HepG2 (cell line): ENCODE measurements around the gene ISCA2. TPM values are rescaled to one million over a fixed set of nuclear protein-coding genes. Genes with fewer than 3 reads are reported as not detected.
A peak's percentile ranks its signal among the peaks of the same experiment; 100 is the strongest.

Source experiments
- ATAC-seq: fragments of 200-7000 bp; cut with Tn5 transposase; 3 replicates; pipeline ENCODE4 v1.9.1; 2020; ENCODE audit warnings: mild to moderate bottlenecking, moderate library complexity
- BruUV-seq: library from RNA; stranded (reverse); fragments of 400-500 nt; replicated peaks from 2 replicates; lab custom pipeline; 2021; lab: Mats Ljungman, UMichigan
- CTCF ChIA-PET: fragments of 300-600 bp; formaldehyde crosslinking; extraction: SDS; loops from one replicate; lab custom pipeline; 2021; ENCODE audit warnings: low total read pairs, inconsistent platforms, low intra/inter-chr PET ratio; lab: Yijun Ruan, JAX
- POLR2A ChIA-PET: fragments of 350-600 bp; sonication (Branson Sonifier 250); formaldehyde crosslinking; loops from one replicate; lab custom pipeline; 2020; ENCODE audit warnings: antibody characterized with exemption, inconsistent platforms; lab: Yijun Ruan, JAX
- DNase-seq: peaks from one replicate; pipeline ENCODE4 v3.0.0-alpha.2; 2015; ENCODE audit warnings: low spot score
- FAIRE-seq: peaks from 3 replicates; lab custom pipeline; 2011; peaks lifted over from hg19 to GRCh38; lab: Jason Lieb, UNC
- H2AFZ ChIP-seq: one replicate; pipeline ENCODE4 v1.6.1; 2011; ENCODE audit warnings: low read length, inconsistent platforms
- H3K27ac ChIP-seq: fragments of 300-600 bp; 3 replicates; pipeline ENCODE4 v1.8.0; 2011; ENCODE audit warnings: mixed run types, mild to moderate bottlenecking, mixed read lengths, low read length, inconsistent platforms; ENCODE audit not compliant: insufficient read depth; ENCODE audit errors: extremely low read length
- H3K27me3 ChIP-seq, 2 experiments: fragments of 200-600 bp in 1 of 2; 2 replicates in 1 of 2; 3 replicates in 1 of 2; pipeline versions ENCODE4 v1.6.0 to v1.8.0; 2011; ENCODE audit warnings: low read length in 2 of 2, mild to moderate bottlenecking in 2 of 2, moderate library complexity in 2 of 2, inconsistent platforms in 1 of 2; ENCODE audit not compliant: insufficient read depth in 2 of 2, control insufficient read depth in 1 of 2
- H3K36me3 ChIP-seq, 2 experiments: fragments of 200-600 bp in 1 of 2; replicated peaks in 1 of 2; 2 replicates in 1 of 2; 3 replicates in 1 of 2; pipeline versions ENCODE4 v1.5.1 to v1.8.0; 2011; ENCODE audit warnings: low read length in 2 of 2, inconsistent platforms in 1 of 2; ENCODE audit not compliant: insufficient read depth in 2 of 2, control insufficient read depth in 1 of 2
- H3K4me1 ChIP-seq: 2 replicates; pipeline ENCODE4 v1.5.1; 2012; ENCODE audit warnings: low read length, inconsistent platforms; ENCODE audit not compliant: insufficient read depth
- H3K4me2 ChIP-seq: 2 replicates; pipeline ENCODE4 v1.6.0; 2011; ENCODE audit warnings: low read depth, low read length, inconsistent platforms
- H3K4me3 ChIP-seq, 3 experiments: fragments of 200-600 bp in 1 of 3; sonication (generic), shearing (Covaris generic) in 1 of 3; replicated peaks in 1 of 3; 2 replicates each; pipeline ENCODE4 v1.5.1; 2011 to 2016; ENCODE audit warnings: low read length in 3 of 3, inconsistent platforms in 2 of 3, low read depth in 2 of 3, mild to moderate bottlenecking in 2 of 3, control low read depth in 1 of 3, mixed read lengths in 1 of 3; ENCODE audit not compliant: insufficient read depth in 1 of 3
- H3K79me2 ChIP-seq: one replicate; pipeline ENCODE4 v1.6.1; 2011; ENCODE audit warnings: low read length, inconsistent platforms; ENCODE audit not compliant: insufficient read depth
- H3K9ac ChIP-seq: 2 replicates; pipeline ENCODE4 v1.6.0; 2011; ENCODE audit warnings: mild to moderate bottlenecking, low read depth, low read length, inconsistent platforms; ENCODE audit not compliant: insufficient read depth
- H3K9me3 ChIP-seq: 2 replicates; pipeline ENCODE4 v1.5.1; 2012; ENCODE audit warnings: mild to moderate bottlenecking, low read length
- H4K20me1 ChIP-seq: 2 replicates; pipeline ENCODE4 v1.6.0; 2011; ENCODE audit warnings: inconsistent platforms, mild to moderate bottlenecking, low read length, moderate library complexity; ENCODE audit not compliant: insufficient read depth
- MAFK ChIP-seq, 2 experiments: IDR thresholded peaks in 1 of 2; conservative IDR thresholded peaks in 1 of 2; 2 replicates each; pipeline ENCODE4 v1.6.1; 2011; ENCODE audit warnings: improper control_type of control experiment in 2 of 2, low read length in 2 of 2
- NFE2 ChIP-seq: sonication (generic); formaldehyde crosslinking; IDR thresholded peaks from 2 replicates; pipeline ENCODE4 v1.4.0; 2020; ENCODE audit warnings: missing genetic modification reagents
- ONECUT2 ChIP-seq: sonication (generic); formaldehyde crosslinking; IDR thresholded peaks from 2 replicates; pipeline ENCODE4 v1.4.0; 2020; ENCODE audit warnings: missing genetic modification reagents
- POLR2AphosphoS5 ChIP-seq: IDR thresholded peaks from 2 replicates; pipeline ENCODE4 v1.6.1; 2012; ENCODE audit warnings: low read depth, low read length
- RFX1 ChIP-seq: fragments of 450-650 bp; IDR thresholded peaks from 2 replicates; pipeline ENCODE4 v1.6.1; 2017
- SAP130 ChIP-seq: IDR thresholded peaks from 2 replicates; pipeline ENCODE4 v1.6.1; 2016; ENCODE audit warnings: low read depth
- SATB2 ChIP-seq: sonication (generic); formaldehyde crosslinking; IDR thresholded peaks from 2 replicates; pipeline ENCODE4 v1.5.0; 2020; ENCODE audit warnings: missing genetic modification reagents
- SOX6 ChIP-seq, 2 experiments: fragments of 450-650 bp in 1 of 2; sonication (generic) in 1 of 2; formaldehyde crosslinking in 1 of 2; IDR thresholded peaks; 2 replicates each; pipeline versions ENCODE4 v1.4.0 to v1.6.1; 2017 to 2020; ENCODE audit warnings: antibody characterized with exemption in 1 of 2, mild to moderate bottlenecking in 1 of 2, missing genetic modification reagents in 1 of 2
- ZBTB43 ChIP-seq: sonication (generic); formaldehyde crosslinking; conservative IDR thresholded peaks from 2 replicates; pipeline ENCODE4 v1.4.0; 2020; ENCODE audit warnings: missing genetic modification reagents
- ZNF10 ChIP-seq: sonication (generic); formaldehyde crosslinking; IDR thresholded peaks from 2 replicates; pipeline ENCODE4 v1.4.0; 2020; ENCODE audit warnings: mild to moderate bottlenecking, low read depth, missing genetic modification reagents, borderline replicate concordance
- ZNF281 ChIP-seq: sonication (generic); formaldehyde crosslinking; IDR thresholded peaks from 2 replicates; pipeline ENCODE4 v1.4.0; 2020; ENCODE audit warnings: missing genetic modification reagents, borderline replicate concordance
- ZNF326 ChIP-seq: sonication (generic); formaldehyde crosslinking; IDR thresholded peaks from 2 replicates; pipeline ENCODE4 v1.4.0; 2020; ENCODE audit warnings: missing genetic modification reagents, borderline replicate concordance
- ZNF83 ChIP-seq: sonication (generic); formaldehyde crosslinking; IDR thresholded peaks from 2 replicates; pipeline ENCODE4 v1.4.0; 2020; ENCODE audit warnings: missing genetic modification reagents, mild to moderate bottlenecking, borderline replicate concordance
- WGBS: methylation state at CpG from one replicate; pipeline ENCODE4 v1.1.6; 2017; ENCODE audit warnings: low lambda C conversion rate; 5-methylcytosine and 5-hydroxymethylcytosine counted together
- in situ Hi-C: cut with HindIII; loops from 2 replicates; pipeline ENCODE4 v1.10.0; 2017; ENCODE audit warnings: low pct_unique_long_range_greater_than_20kb; ENCODE audit not compliant: extremely low pct_ligation_motif_present
- intact Hi-C: fragments of 100-400 bp; cut with micrococcal nuclease; formaldehyde crosslinking; loops from one replicate; pipeline ENCODE4 v1.10.0; 2022; ENCODE audit not compliant: unreplicated experiment
- polyA plus RNA-seq, 8 experiments: library from polyadenylated mRNA; depleted of rRNA in 3 of 8; stranded (reverse) in 7 of 8; unstranded in 1 of 8; fragments of >200 nt; fragmentation: Illumina TruSeq in 4 of 8; extraction: Trizol in 4 of 8; gene quantifications; 2 replicates each; pipeline versions ENCODE4 v1.2.1 to v1.2.3, GENCODE V29; 2011 to 2016; ENCODE audit warnings: low read depth in 4 of 8, missing spikeins in 1 of 8, mixed read lengths in 1 of 8; ENCODE audit not compliant: insufficient read depth in 1 of 8
- total RNA-seq, 5 experiments: library from RNA; depleted of rRNA; stranded (reverse); fragments of >200 nt; fragmentation: Illumina TruSeq; extraction: Trizol; gene quantifications; 2 replicates each; pipeline ENCODE4 v1.2.3, GENCODE V29; 2016; ENCODE audit warnings: low read depth in 1 of 5

Gene ISCA2
- total and polyA plus RNA-seq, 2 of the 13 experiments (the other 11 are each of a cell fraction or from before 2014, with no cell fraction given): 32.1 to 43.4 TPM

GRCh38 chr14:74515891-74516412, 22.4 kb downstream of the ISCA2 start:
- Histone ChIP-seq H3K27ac (no peak overlapping the region), H3K9me3 (no peaks in the 10 kb centered on the region), H3K79me2 (no peaks in the 10 kb centered on the region)
- FAIRE-seq: no peak
- no peak for ATAC-seq
- in situ Hi-C loops: no loop called here
- intact Hi-C loops: no loop called here
- 63% methylated on average over 3 of the region's 8 CpGs for WGBS
- TF ChIP-seq ZNF326 (CRISPR knock-in tag): no peak
- no peak for TF ChIP-seq RFX1
- no peak for TF ChIP-seq SATB2 (CRISPR knock-in tag)
- TF ChIP-seq, all 625 proteins: peak for 0
- no TSS peak for BruUV-seq
- Histone ChIP-seq H3K9ac (no peak overlapping the region), H4K20me1 (no peaks in the 10 kb centered on the region), H3K4me2 (no peak overlapping the region), H3K4me3 (no peak overlapping the region), H3K36me3 (no peaks in the 10 kb centered on the region), H3K27me3 (peaks cover 0 to 11% of the 10 kb centered on the region in 2 experiments; a peak in 3 of 5 replicates), H3K4me1 (peaks cover 33% of the 10 kb centered on the region), H2AFZ (no peak overlapping the region)
- POLR2A ChIA-PET: interaction anchor here (2.3 kb wide), 1 partner anchor 23 kb away, joined by 9 read pairs; the partner anchor contains the start of genes ISCA2 and NPC2
- DNase-seq: no peak
- CTCF ChIA-PET: no interaction called here

GRCh38 chr14:74516451-74517160, 23.0 kb downstream of the ISCA2 start:
- intact Hi-C loops: no loop called here
- Histone ChIP-seq H3K27me3 (peaks cover 0 to 10% of the 10 kb centered on the region in 2 experiments; a peak in 3 of 5 replicates), H3K4me1 (peaks cover 29% of the 10 kb centered on the region), H3K9me3 (no peaks in the 10 kb centered on the region), H3K9ac (no peak overlapping the region), H3K79me2 (no peaks in the 10 kb centered on the region), H3K4me2 (0 out of 2 replicates have a peak overlapping the region, but pooled peaks have one; percentile 12), H3K27ac (no peak overlapping the region), H3K4me3 (no peak overlapping the region), H2AFZ (no peak overlapping the region), H3K36me3 (no peaks in the 10 kb centered on the region), H4K20me1 (no peaks in the 10 kb centered on the region)
- WGBS: 58% methylated on average over 7 of the region's 12 CpGs
- DNase-seq: peak; percentile 65
- peak; percentile 78 for ATAC-seq
- no TSS peak for BruUV-seq
- in situ Hi-C loops: no loop called here
- ChIA-PET CTCF (no interaction called here), POLR2A (no interaction called here)
- FAIRE-seq: no peak
- TF ChIP-seq ZBTB43 (CRISPR knock-in tag): peak; percentile 95
- TF ChIP-seq POLR2AphosphoS5: no peak
- 0 out of 4 replicates have a peak, but pooled peaks of 1 of the 2 experiments have one; percentile 5 for TF ChIP-seq MAFK (conservative IDR thresholded peaks at IDR 0.05 in 1 of 2, IDR thresholded peaks at IDR 0.05 in 1 of 2; ENCODE audit: low read length in 2 of 2)
- TF ChIP-seq ONECUT2 (CRISPR knock-in tag): no peak
- TF ChIP-seq SOX6 (IDR thresholded peaks at IDR 0.05): no peak
- 0 out of 2 replicates have a peak, but pooled peaks have one; percentile 11 for TF ChIP-seq SOX6 (CRISPR knock-in tag; IDR thresholded peaks at IDR 0.05)
- TF ChIP-seq NFE2 (CRISPR knock-in tag): peak; percentile 74
- TF ChIP-seq SAP130 (CRISPR knock-in tag): peak; percentile 25; the same call in 1 of the 2 replicates
- peak; percentile 26; the same call in 1 of the 2 replicates for TF ChIP-seq ZNF281
- no peak for TF ChIP-seq ZNF10 (CRISPR knock-in tag)
- no peak for TF ChIP-seq ZNF83 (CRISPR knock-in tag)
